Endothelial cell of umbilical vein (primary cell): ENCODE results near the gene RPS6KA5. TPM values are rescaled to one million over a fixed set of nuclear protein-coding genes. Genes with fewer than 3 reads are reported as not detected.

ENCODE experiments used
- BruUV-seq: library from RNA; stranded (reverse); fragments of 400-500 nt; replicated peaks from 2 replicates; lab custom pipeline; 2021; lab: Mats Ljungman, UMichigan
- CTCF ChIA-PET: fragments of 300-600, 350-600 bp; sonication (Branson Sonifier 250); formaldehyde crosslinking; loops from one replicate; lab custom pipeline; 2021; ENCODE audit warnings: antibody characterized with exemption, inconsistent platforms; lab: Charles Lee
- POLR2A ChIA-PET: fragments of 300-600, 350-600 bp; sonication (Branson Sonifier 250); formaldehyde crosslinking; loops from one replicate; lab custom pipeline; 2021; ENCODE audit warnings: antibody characterized with exemption, inconsistent platforms; lab: Charles Lee
- DNase-seq: peaks from one replicate; pipeline ENCODE4 v3.0.0-alpha.2; 2011; ENCODE audit warnings: low read depth, low spot score
- FAIRE-seq: peaks from 2 replicates; lab custom pipeline; 2011; peaks lifted over from hg19 to GRCh38; lab: Jason Lieb, UNC
- H2AFZ ChIP-seq: 2 replicates; pipeline ENCODE4 v1.6.0; 2012; ENCODE audit warnings: low read depth, low read length, control low read depth, inconsistent platforms
- H3K27ac ChIP-seq: 2 replicates; pipeline ENCODE4 v1.5.1; 2011; ENCODE audit warnings: low read depth, mild to moderate bottlenecking, control low read depth, low read length, moderate library complexity; ENCODE audit not compliant: insufficient read depth
- H3K27me3 ChIP-seq, 2 experiments: 2 replicates each; pipeline versions ENCODE4 v1.6.0 to v1.6.1; 2011; ENCODE audit warnings: low read length in 2 of 2, mixed read lengths in 1 of 2; ENCODE audit not compliant: control insufficient read depth in 2 of 2, insufficient read depth in 2 of 2
- H3K36me3 ChIP-seq, 2 experiments: 2 replicates in 1 of 2; 3 replicates in 1 of 2; pipeline ENCODE4 v1.5.1; 2011; ENCODE audit warnings: low read length in 2 of 2, mild to moderate bottlenecking in 1 of 2, moderate library complexity in 1 of 2; ENCODE audit not compliant: control insufficient read depth in 2 of 2, insufficient read depth in 2 of 2; ENCODE audit errors: extremely low read depth in 1 of 2
- H3K4me1 ChIP-seq: 3 replicates; pipeline ENCODE4 v1.5.1; 2011; ENCODE audit warnings: mild to moderate bottlenecking, low read length; ENCODE audit not compliant: control insufficient read depth, insufficient read depth; ENCODE audit errors: extremely low read depth
- H3K4me2 ChIP-seq: 2 replicates; pipeline ENCODE4 v1.6.1; 2011; ENCODE audit warnings: low read length, control low read depth, mixed read lengths; ENCODE audit not compliant: insufficient read depth
- H3K4me3 ChIP-seq, 3 experiments: fragments of 200-600 bp in 1 of 3; sonication (generic), shearing (Covaris generic) in 1 of 3; replicated peaks in 1 of 3; 2 replicates each; pipeline ENCODE4 v1.5.1; 2011 to 2016; ENCODE audit warnings: control low read depth in 3 of 3, low read length in 3 of 3, mild to moderate bottlenecking in 2 of 3, inconsistent platforms in 1 of 3, low read depth in 1 of 3, moderate library complexity in 1 of 3; ENCODE audit not compliant: insufficient read depth in 1 of 3
- H3K79me2 ChIP-seq: 2 replicates; pipeline ENCODE4 v1.6.0; 2012; ENCODE audit warnings: low read length, inconsistent platforms; ENCODE audit not compliant: control insufficient read depth, insufficient read depth
- H3K9ac ChIP-seq: replicated peaks from 2 replicates; pipeline ENCODE3; 2011; ENCODE audit warnings: low read length, control low read depth; ENCODE audit not compliant: insufficient read depth; ENCODE audit errors: extremely low read depth
- H3K9me1 ChIP-seq: replicated peaks from 3 replicates; pipeline ENCODE4 v1.6.0; 2011; ENCODE audit warnings: mild to moderate bottlenecking, low read length; ENCODE audit not compliant: control insufficient read depth, insufficient read depth; ENCODE audit errors: extremely low read depth
- H3K9me3 ChIP-seq: replicated peaks from 2 replicates; pipeline ENCODE4 v1.5.1; 2012; ENCODE audit warnings: low read length, inconsistent platforms; ENCODE audit not compliant: control insufficient read depth, insufficient read depth
- H4K20me1 ChIP-seq: replicated peaks from 2 replicates; pipeline ENCODE3; 2011; ENCODE audit warnings: mild to moderate bottlenecking, low read length; ENCODE audit not compliant: control insufficient read depth, insufficient read depth; ENCODE audit errors: extremely low read depth
- CTCF ChIP-seq, 2 donors: IDR thresholded peaks; 1 replicate in 1 of 2; 2 replicates in 1 of 2; pipeline ENCODE4 v1.5.1; 2011; ENCODE audit warnings: low read length in 2 of 2, mild to moderate bottlenecking in 2 of 2, moderate library complexity in 2 of 2, control low read depth in 1 of 2, inconsistent platforms in 1 of 2, low read depth in 1 of 2; ENCODE audit not compliant: insufficient read depth in 1 of 2; ENCODE audit errors: extremely low read depth in 1 of 2
- EZH2 ChIP-seq: IDR thresholded peaks from 2 replicates; pipeline ENCODE4 v1.6.1; 2012; ENCODE audit warnings: borderline replicate concordance, low read depth, mild to moderate bottlenecking, moderate library complexity, low read length, inconsistent platforms; ENCODE audit not compliant: severe bottlenecking
- FOS ChIP-seq: IDR thresholded peaks from 2 replicates; pipeline ENCODE4 v1.6.1; 2011; ENCODE audit warnings: mild to moderate bottlenecking, low read length, moderate library complexity, borderline replicate concordance; ENCODE audit not compliant: insufficient read depth
- GATA2 ChIP-seq: IDR thresholded peaks from 2 replicates; pipeline ENCODE4 v1.7.0; 2011; ENCODE audit warnings: low read depth, mild to moderate bottlenecking, moderate library complexity, mixed read lengths, low read length; ENCODE audit not compliant: insufficient read length, insufficient read depth
- JUN ChIP-seq: IDR thresholded peaks from 2 replicates; pipeline ENCODE4 v1.6.1; 2011; ENCODE audit warnings: borderline replicate concordance, low read depth; ENCODE audit not compliant: insufficient read length, insufficient read depth
- MAX ChIP-seq: IDR thresholded peaks from 2 replicates; pipeline ENCODE4 v1.6.1; 2011; ENCODE audit not compliant: insufficient read depth, insufficient read length
- MYC ChIP-seq: IDR thresholded peaks from one replicate; pipeline ENCODE4 v1.6.1; 2011; ENCODE audit warnings: mild to moderate bottlenecking, low read depth, low read length
- POLR2A ChIP-seq: IDR thresholded peaks from 2 replicates; pipeline ENCODE4 v1.6.1; 2012; ENCODE audit warnings: low read depth, mild to moderate bottlenecking, control low read depth, low read length
- POLR2AphosphoS5 ChIP-seq: IDR thresholded peaks from 2 replicates; pipeline ENCODE4 v1.6.1; 2012; ENCODE audit warnings: low read depth, mild to moderate bottlenecking, control low read depth, low read length, moderate library complexity; ENCODE audit not compliant: insufficient read depth
- dilution Hi-C: fragments of 300-500 bp; cut with MboI; formaldehyde crosslinking; loops from one replicate; pipeline ENCODE4 v1.15.0; 2019; ENCODE audit warnings: low sequenced_read_pairs; ENCODE audit not compliant: extremely low pct_ligation_motif_present
- intact Hi-C: fragments of 100-400 bp; cut with micrococcal nuclease; formaldehyde crosslinking; loops from one replicate; pipeline ENCODE4 v1.10.0; 2022
- polyA plus RNA-seq, 4 experiments: library from polyadenylated mRNA; depleted of rRNA in 3 of 4; stranded (reverse) in 3 of 4; unstranded in 1 of 4; fragments of >200 nt; gene quantifications; 2 replicates each; pipeline versions ENCODE4 v1.2.1 to v1.2.3, GENCODE V29; 2011 to 2012; ENCODE audit warnings: missing spikeins in 1 of 4
- total RNA-seq: library from RNA; stranded (reverse); gene quantifications from 2 replicates; pipeline ENCODE4 v1.2.3, GENCODE V29; 2021

Gene RPS6KA5
- total and polyA plus RNA-seq, 2 donors (not counting 3 experiments of a cell fraction or from before 2014, with no cell fraction given): 2.9 to 5.4 TPM

GRCh38 chr14:91108941-91109611 is 48.6 kb upstream of the RPS6KA5 start:
- H3K9me1 ChIP-seq: no peaks in the 10 kb centered on the region
- peak overlapping the region in 1 of 3 experiments; percentile 12 for H3K4me3 ChIP-seq
- H3K27ac ChIP-seq: peak overlapping the region; percentile 95
- peak overlapping the region; percentile 71 for H3K9ac ChIP-seq
- H3K36me3 ChIP-seq: no peaks in the 10 kb centered on the region
- dilution Hi-C loops: no loop called here
- FAIRE-seq (peak; percentile 99), DNase-seq (peak; percentile 98)
- no peaks in the 10 kb centered on the region for H3K27me3 ChIP-seq
- ChIA-PET POLR2A (no interaction called here), CTCF (interaction anchor here (2.4 kb wide), 1 partner anchor 64 kb away, joined by 10 read pairs; no protein-coding TSS in a partner anchor)
- peaks cover 35% of the 10 kb centered on the region for H3K4me1 ChIP-seq
- H2AFZ ChIP-seq: peak overlapping the region; percentile 29
- H3K4me2 ChIP-seq: peak overlapping the region; percentile 72
- intact Hi-C loops: no loop called here
- H3K79me2 ChIP-seq: no peaks in the 10 kb centered on the region
- no peaks in the 10 kb centered on the region for H4K20me1 ChIP-seq
- BruUV-seq: no TSS peak
- TF ChIP-seq MYC: no peak
- TF ChIP-seq FOS: peak; percentile 52
- no peak for TF ChIP-seq GATA2
- TF ChIP-seq EZH2: no peak
- TF ChIP-seq POLR2AphosphoS5: peak; percentile 76
- no peak for TF ChIP-seq CTCF (IDR thresholded peaks at IDR 0.05; ENCODE audit: extremely low read depth in 1 of 2, insufficient read depth in 1 of 2, low read depth in 1 of 2, low read length in 2 of 2)
- TF ChIP-seq POLR2A: no peak
- peak; percentile 49 for TF ChIP-seq MAX
- peak; percentile 57 for TF ChIP-seq JUN
- H3K9me3 ChIP-seq: no peaks in the 10 kb centered on the region
